Epithelial cell of proximal tubule (primary cell): ENCODE measurements around the gene GSDME. TPM values are rescaled to one million over a fixed set of nuclear protein-coding genes. Genes with fewer than 3 reads are reported as not detected.

Experiments used
- DNase-seq: peaks from one replicate; pipeline ENCODE4 v3.0.0-alpha.2; 2011; ENCODE audit warnings: low read depth
- H3K4me3 ChIP-seq: 2 replicates; pipeline ENCODE4 v1.5.1; 2011; ENCODE audit warnings: low read depth, mild to moderate bottlenecking, low read length
- total RNA-seq: library from RNA; depleted of rRNA; stranded (reverse); fragments of >200 nt; gene quantifications from 2 replicates; pipeline ENCODE4 v1.2.3, GENCODE V29; 2015
- TF ChIP-seq, protein P1 (sequence below): conservative IDR thresholded peaks from 2 replicates; pipeline ENCODE4 v1.5.1; 2012; ENCODE audit warnings: low read depth, mild to moderate bottlenecking, low read length

Gene GSDME
- total RNA-seq, 1 donor from 2014 or later: 73.6 TPM

- TF ChIP-seq, protein P1, sequence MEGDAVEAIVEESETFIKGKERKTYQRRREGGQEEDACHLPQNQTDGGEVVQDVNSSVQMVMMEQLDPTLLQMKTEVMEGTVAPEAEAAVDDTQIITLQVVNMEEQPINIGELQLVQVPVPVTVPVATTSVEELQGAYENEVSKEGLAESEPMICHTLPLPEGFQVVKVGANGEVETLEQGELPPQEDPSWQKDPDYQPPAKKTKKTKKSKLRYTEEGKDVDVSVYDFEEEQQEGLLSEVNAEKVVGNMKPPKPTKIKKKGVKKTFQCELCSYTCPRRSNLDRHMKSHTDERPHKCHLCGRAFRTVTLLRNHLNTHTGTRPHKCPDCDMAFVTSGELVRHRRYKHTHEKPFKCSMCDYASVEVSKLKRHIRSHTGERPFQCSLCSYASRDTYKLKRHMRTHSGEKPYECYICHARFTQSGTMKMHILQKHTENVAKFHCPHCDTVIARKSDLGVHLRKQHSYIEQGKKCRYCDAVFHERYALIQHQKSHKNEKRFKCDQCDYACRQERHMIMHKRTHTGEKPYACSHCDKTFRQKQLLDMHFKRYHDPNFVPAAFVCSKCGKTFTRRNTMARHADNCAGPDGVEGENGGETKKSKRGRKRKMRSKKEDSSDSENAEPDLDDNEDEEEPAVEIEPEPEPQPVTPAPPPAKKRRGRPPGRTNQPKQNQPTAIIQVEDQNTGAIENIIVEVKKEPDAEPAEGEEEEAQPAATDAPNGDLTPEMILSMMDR: no peak
- H3K4me3 ChIP-seq: no peak overlapping the region
- no peak for DNase-seq
These were observed 5.0 kb downstream of the GSDME start for GRCh38 chr7:24752073-24752800.

- no peak overlapping the region for H3K4me3 ChIP-seq
- no peak for DNase-seq
- TF ChIP-seq, protein P1: no peak
These were observed 5.8 kb downstream of the GSDME start for GRCh38 chr7:24751484-24751883.

- TF ChIP-seq, protein P1: no peak
- H3K4me3 ChIP-seq: no peak overlapping the region
- DNase-seq: no peak
These were observed 6.7 kb downstream of the GSDME start for GRCh38 chr7:24750441-24751055.

- H3K4me3 ChIP-seq: no peak overlapping the region
- no peak for DNase-seq
- TF ChIP-seq, protein P1: no peak
These were observed 8.7 kb downstream of the GSDME start for GRCh38 chr7:24748521-24748920.

- no peak overlapping the region for H3K4me3 ChIP-seq
- DNase-seq: no peak
- TF ChIP-seq, protein P1: no peak
These were observed 11.9 kb downstream of the GSDME start for GRCh38 chr7:24745355-24745754.

- TF ChIP-seq, protein P1: no peak
- DNase-seq: no peak
- no peak overlapping the region for H3K4me3 ChIP-seq
These were observed 13.8 kb downstream of the GSDME start for GRCh38 chr7:24743471-24743870.
